DOHH2 (cell line): ENCODE measurements around the gene PRKN.

Experiments
- H3F3A ChIP-seq: fragments of 200-600 bp; sonication (generic), shearing (Covaris generic); 2 replicates; pipeline ENCODE4 v1.6.0; 2016; ENCODE audit warnings: antibody characterized with exemption, mild to moderate bottlenecking; ENCODE audit not compliant: control insufficient read depth, insufficient read depth
- H3K27ac ChIP-seq: fragments of 200-600 bp; sonication (generic); 2 replicates; pipeline ENCODE4 v1.5.1; 2014; ENCODE audit warnings: low read depth, mild to moderate bottlenecking, low read length, moderate library complexity
- H3K27me3 ChIP-seq: fragments of 200-600 bp; sonication (generic); 2 replicates; pipeline ENCODE4 v1.6.1; 2014; ENCODE audit warnings: mild to moderate bottlenecking, low read length, mixed read lengths; ENCODE audit not compliant: control insufficient read depth
- H3K36me3 ChIP-seq: fragments of 200-600 bp; sonication (generic); 2 replicates; pipeline ENCODE4 v1.6.1; 2014; ENCODE audit warnings: mild to moderate bottlenecking, low read length, moderate library complexity, mixed read lengths; ENCODE audit not compliant: control insufficient read depth
- H3K4me1 ChIP-seq: fragments of 200-600 bp; sonication (generic); 2 replicates; pipeline ENCODE4 v1.6.1; 2014; ENCODE audit warnings: mild to moderate bottlenecking, low read length, mixed read lengths; ENCODE audit not compliant: control insufficient read depth
- H3K4me2 ChIP-seq: fragments of 200-600 bp; sonication (generic); 2 replicates; pipeline ENCODE4 v1.6.0; 2014; ENCODE audit warnings: mild to moderate bottlenecking, low read length, moderate library complexity
- H3K4me3 ChIP-seq: fragments of 200-600 bp; sonication (generic); 2 replicates; pipeline ENCODE4 v1.5.1; 2014; ENCODE audit warnings: mild to moderate bottlenecking, low read length, mixed read lengths
- H3K79me2 ChIP-seq: fragments of 200-600 bp; sonication (generic); 2 replicates; pipeline ENCODE4 v1.6.1; 2014; ENCODE audit warnings: mild to moderate bottlenecking, low read length, mixed read lengths; ENCODE audit not compliant: control insufficient read depth
- H3K9me2 ChIP-seq: fragments of 200-600 bp; sonication (generic); replicated peaks from 2 replicates; pipeline ENCODE4 v1.6.1; 2014; ENCODE audit warnings: mild to moderate bottlenecking, low read length, mixed read lengths; ENCODE audit not compliant: control insufficient read depth
- H3K9me3 ChIP-seq: fragments of 200-600 bp; sonication (generic); 2 replicates; pipeline ENCODE4 v1.6.1; 2014; ENCODE audit warnings: antibody characterized with exemption, low read length, mixed read lengths; ENCODE audit not compliant: control insufficient read depth, insufficient read depth
- H4K20me1 ChIP-seq: fragments of 200-600 bp; sonication (generic); 2 replicates; pipeline ENCODE4 v1.6.0; 2014; ENCODE audit warnings: low read depth, mild to moderate bottlenecking, antibody characterized with exemption, low read length, moderate library complexity; ENCODE audit not compliant: control insufficient read depth, insufficient read depth
- EZH2phosphoT487 ChIP-seq: fragments of 200-600 bp; sonication (generic); IDR thresholded peaks from 2 replicates; pipeline ENCODE4 v1.6.1; 2017; ENCODE audit warnings: borderline replicate concordance, mild to moderate bottlenecking, antibody characterized with exemption, low read length, moderate library complexity, mixed read lengths
- TF ChIP-seq, protein P1 (sequence below): fragments of 200-600 bp; sonication (generic); IDR thresholded peaks from one replicate; pipeline ENCODE4 v1.5.1; 2014; ENCODE audit warnings: antibody characterized with exemption, mild to moderate bottlenecking, low read depth, low read length; ENCODE audit not compliant: poor library complexity, severe bottlenecking

The PRKN gene

DNA sequence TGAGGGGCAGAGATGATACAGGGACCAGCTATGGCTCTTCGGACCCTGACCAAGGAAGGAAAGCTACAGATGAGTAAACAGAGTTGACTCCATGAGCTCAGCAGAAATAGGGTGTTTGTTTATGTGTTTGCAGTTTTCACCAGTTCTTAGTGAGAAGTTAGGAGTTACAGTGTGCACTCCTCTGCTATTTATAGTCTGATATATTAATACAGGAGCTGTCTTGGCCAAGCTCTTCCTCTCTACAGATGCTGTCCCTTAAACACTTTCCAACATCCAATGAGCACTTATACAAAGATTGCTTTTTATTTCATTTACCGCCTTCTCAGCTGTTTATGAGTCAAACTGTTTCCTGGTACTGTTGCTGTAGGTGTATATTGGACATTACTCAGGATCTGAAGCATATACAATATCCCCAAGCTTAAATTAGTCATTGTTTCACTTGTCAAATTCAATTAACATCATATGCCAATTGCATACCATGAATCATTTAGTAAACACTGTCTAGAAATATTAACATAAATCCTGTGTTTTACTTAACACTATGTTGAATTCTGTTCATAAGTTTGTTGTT, 618.0 kb downstream of the PRKN start:
- Histone ChIP-seq H4K20me1 (no peaks in the 10 kb centered on the region), H3K9me3 (no peaks in the 10 kb centered on the region), H3K4me2 (no peak overlapping the region), H3K27ac (no peak overlapping the region), H3K4me1 (no peaks in the 10 kb centered on the region), H3K27me3 (no peaks in the 10 kb centered on the region), H3K4me3 (no peak overlapping the region), H3K9me2 (no peaks in the 10 kb centered on the region), H3K79me2 (no peaks in the 10 kb centered on the region), H3F3A (no peaks in the 10 kb centered on the region), H3K36me3 (no peaks in the 10 kb centered on the region)
- no peak for TF ChIP-seq EZH2phosphoT487
- TF ChIP-seq, protein P1, sequence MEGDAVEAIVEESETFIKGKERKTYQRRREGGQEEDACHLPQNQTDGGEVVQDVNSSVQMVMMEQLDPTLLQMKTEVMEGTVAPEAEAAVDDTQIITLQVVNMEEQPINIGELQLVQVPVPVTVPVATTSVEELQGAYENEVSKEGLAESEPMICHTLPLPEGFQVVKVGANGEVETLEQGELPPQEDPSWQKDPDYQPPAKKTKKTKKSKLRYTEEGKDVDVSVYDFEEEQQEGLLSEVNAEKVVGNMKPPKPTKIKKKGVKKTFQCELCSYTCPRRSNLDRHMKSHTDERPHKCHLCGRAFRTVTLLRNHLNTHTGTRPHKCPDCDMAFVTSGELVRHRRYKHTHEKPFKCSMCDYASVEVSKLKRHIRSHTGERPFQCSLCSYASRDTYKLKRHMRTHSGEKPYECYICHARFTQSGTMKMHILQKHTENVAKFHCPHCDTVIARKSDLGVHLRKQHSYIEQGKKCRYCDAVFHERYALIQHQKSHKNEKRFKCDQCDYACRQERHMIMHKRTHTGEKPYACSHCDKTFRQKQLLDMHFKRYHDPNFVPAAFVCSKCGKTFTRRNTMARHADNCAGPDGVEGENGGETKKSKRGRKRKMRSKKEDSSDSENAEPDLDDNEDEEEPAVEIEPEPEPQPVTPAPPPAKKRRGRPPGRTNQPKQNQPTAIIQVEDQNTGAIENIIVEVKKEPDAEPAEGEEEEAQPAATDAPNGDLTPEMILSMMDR, result no peak

DNA sequence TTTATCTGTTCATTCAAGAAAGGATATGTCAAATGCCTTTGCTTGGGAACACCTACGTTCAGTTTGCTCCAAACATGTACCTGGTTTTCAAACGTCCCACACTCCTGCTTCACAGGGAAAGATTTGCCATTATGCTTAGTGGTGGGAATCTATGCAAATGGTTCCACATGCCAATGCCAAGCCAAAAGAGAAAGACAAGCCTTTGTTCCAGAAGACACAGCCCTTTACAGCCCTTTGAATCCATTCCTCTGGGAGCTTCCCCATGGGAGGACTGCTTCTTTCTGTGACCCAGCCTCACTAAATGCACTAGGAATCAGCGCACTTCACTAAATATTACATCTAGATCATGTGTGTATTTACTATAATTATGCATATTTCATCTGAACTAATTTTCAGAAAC, 619.5 kb downstream of the PRKN start:
- H4K20me1 ChIP-seq, result no peaks in the 10 kb centered on the region
- TF ChIP-seq EZH2phosphoT487, result no peak
- TF ChIP-seq, protein P1, result no peak
- no peak overlapping the region for H3K4me3 ChIP-seq
- H3K9me2 ChIP-seq, result no peaks in the 10 kb centered on the region
- no peak overlapping the region for H3K27ac ChIP-seq
- no peaks in the 10 kb centered on the region for H3K9me3 ChIP-seq
- H3K4me1 ChIP-seq, result no peaks in the 10 kb centered on the region
- H3K4me2 ChIP-seq, result no peak overlapping the region
- H3F3A ChIP-seq, result no peaks in the 10 kb centered on the region
- H3K79me2 ChIP-seq, result no peaks in the 10 kb centered on the region
- H3K36me3 ChIP-seq, result no peaks in the 10 kb centered on the region
- no peaks in the 10 kb centered on the region for H3K27me3 ChIP-seq

DNA sequence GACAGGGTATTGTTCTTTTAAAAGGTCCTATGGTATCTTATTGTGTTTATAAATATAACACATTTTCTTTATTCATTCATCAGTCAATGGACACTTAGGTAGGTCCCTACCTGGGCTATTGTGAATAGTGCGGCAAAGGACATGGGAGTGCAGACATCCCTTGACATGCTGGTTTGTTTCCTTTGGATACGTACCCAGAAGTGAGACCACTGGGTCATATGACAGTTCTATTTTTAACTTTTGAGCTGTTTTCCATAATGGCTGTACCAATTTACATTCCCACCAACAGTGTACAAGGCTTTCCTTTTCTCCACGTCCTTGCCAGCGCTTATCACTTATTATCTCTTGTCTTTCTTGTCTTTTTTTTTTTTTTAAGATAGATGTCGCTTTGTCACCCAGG, 627.5 kb downstream of the PRKN start:
- H4K20me1 ChIP-seq, result no peaks in the 10 kb centered on the region
- TF ChIP-seq EZH2phosphoT487, result no peak
- TF ChIP-seq, protein P1, result no peak
- H3K4me1 ChIP-seq, result no peaks in the 10 kb centered on the region
- no peaks in the 10 kb centered on the region for H3F3A ChIP-seq
- no peak overlapping the region for H3K4me2 ChIP-seq
- no peaks in the 10 kb centered on the region for H3K27me3 ChIP-seq
- H3K79me2 ChIP-seq, result no peaks in the 10 kb centered on the region
- H3K36me3 ChIP-seq, result no peaks in the 10 kb centered on the region
- no peaks in the 10 kb centered on the region for H3K9me3 ChIP-seq
- H3K4me3 ChIP-seq, result no peak overlapping the region
- H3K9me2 ChIP-seq, result no peaks in the 10 kb centered on the region
- H3K27ac ChIP-seq, result no peak overlapping the region
